Breast epithelium (tissue), 3 donors: ENCODE data around the gene SKIC8.

ENCODE experiments used
- CTCF ChIP-seq, 3 donors: fragments of 450-650 bp; IDR thresholded peaks; one replicate each; pipeline ENCODE4 v1.5.1; 2016 to 2017; ENCODE audit warnings: antibody characterized with exemption in 3 of 3, mild to moderate bottlenecking in 3 of 3, moderate library complexity in 3 of 3
- POLR2A ChIP-seq: fragments of 450-650 bp; IDR thresholded peaks from one replicate; pipeline ENCODE4 v1.6.1; 2016; ENCODE audit warnings: antibody characterized with exemption, mild to moderate bottlenecking, moderate library complexity
- POLR2AphosphoS5 ChIP-seq, 3 donors: sonication (generic); formaldehyde crosslinking; IDR thresholded peaks; one replicate each; pipeline ENCODE4 v1.6.1; 2017; ENCODE audit warnings: antibody characterized with exemption in 3 of 3

GRCh38 chr15:78255421-78256043 is 43.9 kb downstream of the SKIC8 start:
- TF ChIP-seq CTCF (IDR thresholded peaks at IDR 0.05), result no peak
- TF ChIP-seq POLR2AphosphoS5 (IDR thresholded peaks at IDR 0.05), result no peak
- TF ChIP-seq POLR2A, result no peak
